HG02759 (cell line): ENCODE results near the gene TECRL.

ENCODE experiments used
- ATAC-seq: cut with Tn5 transposase; IDR thresholded peaks from one replicate; pipeline ENCODE4 v1.9.1; 2021; ENCODE audit warnings: mild to moderate bottlenecking, moderate library complexity; ENCODE audit not compliant: unreplicated experiment

Gene TECRL, protein sequence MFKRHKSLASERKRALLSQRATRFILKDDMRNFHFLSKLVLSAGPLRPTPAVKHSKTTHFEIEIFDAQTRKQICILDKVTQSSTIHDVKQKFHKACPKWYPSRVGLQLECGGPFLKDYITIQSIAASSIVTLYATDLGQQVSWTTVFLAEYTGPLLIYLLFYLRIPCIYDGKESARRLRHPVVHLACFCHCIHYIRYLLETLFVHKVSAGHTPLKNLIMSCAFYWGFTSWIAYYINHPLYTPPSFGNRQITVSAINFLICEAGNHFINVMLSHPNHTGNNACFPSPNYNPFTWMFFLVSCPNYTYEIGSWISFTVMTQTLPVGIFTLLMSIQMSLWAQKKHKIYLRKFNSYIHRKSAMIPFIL

GRCh38 chr4:64409300-64409699 lies at the start of gene TECRL:
TSS of gene TECRL (minus strand) at chr4:64409450. CDS start at chr4:64409351, 99 bp downstream.
- no peak for ATAC-seq

DNA sequence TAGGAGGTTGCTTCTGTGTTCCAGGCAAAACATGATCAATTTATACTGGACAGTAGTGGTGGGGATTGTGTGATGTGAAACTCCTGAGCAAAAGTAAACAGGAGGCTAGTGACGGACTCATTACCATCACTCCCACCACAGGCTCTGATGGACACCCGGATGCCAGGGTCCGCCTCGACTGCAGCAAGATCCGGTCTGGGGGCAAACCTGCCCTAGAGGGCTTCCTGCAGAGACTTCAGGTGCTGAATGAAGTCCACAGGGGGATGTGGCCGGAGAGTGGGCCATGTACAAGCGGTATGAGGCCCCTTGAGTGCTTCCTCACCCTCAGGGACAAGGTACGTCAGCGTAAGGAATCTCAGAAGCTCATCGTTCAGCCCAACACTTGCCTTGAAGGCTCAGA lies 23.4 kb upstream of the TECRL start:
- no peak for ATAC-seq

DNA sequence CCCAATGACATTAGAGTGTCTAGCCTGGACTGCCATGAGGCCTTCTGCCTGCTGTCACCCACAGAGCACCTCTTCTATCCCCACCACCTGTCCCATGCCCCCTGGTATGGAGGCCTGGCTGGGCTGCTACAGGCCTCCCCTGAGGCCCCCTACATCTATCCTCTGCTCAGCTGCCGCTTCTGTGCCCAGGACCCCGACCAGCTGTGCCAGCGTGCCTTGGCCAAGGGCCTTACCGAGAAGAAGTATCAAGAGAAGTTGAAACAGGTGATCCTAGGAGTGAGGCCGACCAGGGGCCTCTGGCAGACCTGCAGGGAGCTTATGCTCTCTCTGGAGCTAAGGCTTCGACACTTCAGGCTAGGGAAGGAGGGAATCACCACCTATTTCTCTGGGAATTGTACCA lies 21.7 kb upstream of the TECRL start:
- ATAC-seq = no peak

DNA sequence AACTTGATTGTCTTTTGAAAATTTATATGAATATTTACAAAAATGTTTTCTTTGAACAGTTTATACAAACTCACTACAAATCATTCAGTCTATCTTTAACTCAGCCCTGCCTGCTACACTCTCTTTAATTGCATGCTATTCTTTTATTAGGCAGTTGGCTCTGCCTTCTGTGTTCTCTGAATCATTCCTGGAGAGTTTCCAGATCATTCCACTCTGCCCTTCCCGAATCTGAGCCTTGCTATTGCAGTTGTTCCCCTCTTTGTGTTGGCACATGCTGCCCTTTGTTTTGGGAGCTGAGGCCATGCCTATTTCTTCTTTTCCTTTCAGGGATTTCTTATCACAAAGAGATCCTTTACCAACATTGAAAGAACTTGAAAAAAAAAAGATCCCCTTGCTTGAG lies 8.7 kb upstream of the TECRL start:
- ATAC-seq = no peak

GRCh38 chr4:64407000-64407399 lies 2.2 kb downstream of the TECRL start:
- ATAC-seq = no peak

GRCh38 chr4:64405761-64406160 lies 3.5 kb downstream of the TECRL start:
- no peak for ATAC-seq

- no peak for ATAC-seq
Measured at GRCh38 chr4:64402684-64403083, 6.6 kb downstream of the TECRL start.

DNA sequence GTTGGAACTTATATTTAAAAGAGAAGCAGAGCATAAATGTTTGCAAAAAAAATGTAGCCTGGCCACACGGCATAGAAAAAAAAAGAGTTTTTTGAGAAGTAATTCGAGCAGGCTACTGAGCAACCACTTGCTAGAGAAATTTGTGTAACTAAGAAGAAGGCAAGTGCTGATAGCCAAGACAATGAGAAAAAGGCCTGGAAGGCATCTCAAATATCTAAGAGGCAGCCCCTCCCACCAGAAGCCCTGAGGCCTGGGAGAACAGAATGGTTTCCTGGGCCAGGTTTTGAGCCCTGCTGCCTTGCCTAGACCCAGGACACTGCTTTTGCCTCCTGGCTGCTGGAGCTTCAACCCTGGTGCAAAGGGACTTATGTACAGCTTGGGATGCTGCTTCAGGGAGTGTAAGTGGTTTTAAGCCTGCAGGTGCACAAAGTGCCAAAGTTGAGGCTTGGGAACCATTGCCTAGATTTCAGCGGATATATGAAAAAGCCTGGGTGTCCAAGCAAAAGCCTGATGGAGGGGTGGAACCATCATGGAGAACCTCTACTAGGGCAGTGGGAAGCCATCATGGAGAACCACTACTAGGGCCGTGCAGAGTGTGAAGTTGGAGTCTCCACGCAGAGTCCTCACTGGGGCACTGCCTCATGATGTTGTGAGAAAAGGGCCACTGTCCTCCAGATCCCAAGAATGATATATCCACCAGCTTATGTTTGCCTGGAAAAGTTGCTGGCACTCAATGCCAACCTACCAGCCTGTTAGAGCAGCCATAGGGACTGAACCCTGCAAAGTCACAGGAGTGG lies 9.7 kb downstream of the TECRL start:
- no peak for ATAC-seq

DNA sequence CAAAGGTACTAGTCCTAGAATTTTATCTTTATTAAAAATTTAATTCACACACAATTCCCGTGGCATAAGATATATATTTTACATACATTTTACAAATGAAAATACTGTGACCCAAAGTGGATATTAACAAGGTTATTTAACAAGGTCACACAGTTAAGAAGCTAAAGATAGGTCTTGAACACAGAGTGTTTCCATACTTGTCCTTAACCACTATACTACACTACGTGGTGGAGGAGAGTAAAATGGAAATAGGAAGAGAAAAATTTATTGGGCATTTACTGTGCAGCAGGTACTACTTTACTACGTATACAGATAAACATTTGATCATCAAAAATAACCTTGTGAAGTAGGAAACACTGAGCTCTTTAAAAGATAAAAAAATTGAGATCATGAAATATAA lies 14.8 kb downstream of the TECRL start:
- no peak for ATAC-seq

DNA sequence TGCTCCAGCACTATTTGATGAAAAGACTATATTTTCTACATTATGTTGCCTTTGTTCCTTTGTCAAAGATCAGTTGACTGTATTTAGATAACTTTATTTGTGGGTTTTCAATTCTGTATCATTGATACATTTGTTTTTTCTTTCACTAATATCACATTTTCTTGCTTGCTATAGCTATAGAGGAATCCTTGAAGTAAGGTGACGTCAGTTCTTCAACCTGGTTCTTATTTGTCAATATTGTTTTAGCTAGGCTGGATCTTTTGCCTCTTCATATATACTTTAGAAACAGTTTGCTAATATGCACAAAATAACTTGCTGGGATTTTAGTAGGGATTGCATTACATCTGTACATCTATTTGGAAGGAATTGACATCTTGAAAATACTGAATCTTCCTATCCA lies 21.0 kb downstream of the TECRL start:
- ATAC-seq = no peak

- no peak for ATAC-seq
Measured at GRCh38 chr4:64385220-64385619, 24.0 kb downstream of the TECRL start.

- ATAC-seq = no peak
Measured at GRCh38 chr4:64384237-64385203, 24.7 kb downstream of the TECRL start.

- no peak for ATAC-seq
Measured at GRCh38 chr4:64368741-64369140, 40.5 kb downstream of the TECRL start.

GRCh38 chr4:64361399-64361740 lies 47.9 kb downstream of the TECRL start:
- no peak for ATAC-seq

DNA sequence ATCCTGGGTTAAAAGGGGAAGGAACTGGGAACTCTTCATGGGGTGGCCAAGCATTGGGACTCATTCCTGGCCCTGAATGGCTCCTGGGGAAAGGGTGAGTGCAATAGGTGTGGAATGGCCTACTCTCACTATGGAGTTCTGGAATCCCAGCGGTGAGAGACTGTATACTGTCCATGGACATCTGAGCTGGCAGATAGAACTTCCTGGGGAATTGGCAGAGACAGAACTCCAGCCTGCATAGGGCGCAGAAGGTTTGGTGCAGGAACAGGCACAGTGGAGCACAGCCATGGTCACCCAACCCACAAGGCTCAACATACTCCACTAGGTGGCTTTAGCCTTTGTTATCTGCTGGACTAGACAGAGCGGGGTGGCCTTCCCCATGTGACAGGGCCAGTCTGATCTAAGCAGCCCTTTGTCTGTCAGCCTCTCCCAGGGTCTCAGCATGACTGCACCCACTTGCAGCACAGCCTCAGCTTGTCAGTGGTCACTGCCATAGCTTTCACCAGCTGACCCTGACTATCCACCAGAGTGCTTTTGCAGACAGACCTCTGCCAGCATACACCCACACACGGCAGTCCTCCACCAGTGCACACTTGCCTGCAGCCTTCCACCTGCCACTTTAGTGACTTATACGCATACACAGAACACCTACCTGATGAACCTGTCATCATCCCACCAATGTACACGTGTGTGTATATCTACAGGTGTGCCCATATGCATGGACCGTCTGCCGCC lies 48.4 kb downstream of the TECRL start:
- ATAC-seq = no peak

- no peak for ATAC-seq
Measured at GRCh38 chr4:64359489-64359888, 49.8 kb downstream of the TECRL start.

- ATAC-seq = no peak
Measured at GRCh38 chr4:64353904-64354303, 55.3 kb downstream of the TECRL start.

DNA sequence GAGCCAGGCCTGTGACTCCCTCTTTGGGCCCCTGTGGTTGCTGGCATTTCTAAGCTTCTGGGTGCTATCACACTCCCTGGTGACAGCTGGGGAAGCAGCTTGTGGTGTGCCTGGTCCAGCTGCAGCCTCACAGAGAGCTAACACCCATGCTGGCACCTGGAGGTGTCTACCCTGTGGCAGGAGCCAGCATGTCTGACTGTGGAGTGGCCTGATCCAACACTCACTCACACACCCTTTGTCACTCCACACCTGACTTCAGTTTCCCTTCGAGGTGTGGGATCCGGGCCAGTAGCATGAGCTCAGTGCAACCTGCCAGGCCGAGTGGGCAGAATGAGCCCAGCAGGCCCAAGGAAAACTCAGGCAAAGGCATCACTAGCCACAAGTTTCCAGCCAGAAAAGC lies 67.5 kb downstream of the TECRL start:
- no peak for ATAC-seq

DNA sequence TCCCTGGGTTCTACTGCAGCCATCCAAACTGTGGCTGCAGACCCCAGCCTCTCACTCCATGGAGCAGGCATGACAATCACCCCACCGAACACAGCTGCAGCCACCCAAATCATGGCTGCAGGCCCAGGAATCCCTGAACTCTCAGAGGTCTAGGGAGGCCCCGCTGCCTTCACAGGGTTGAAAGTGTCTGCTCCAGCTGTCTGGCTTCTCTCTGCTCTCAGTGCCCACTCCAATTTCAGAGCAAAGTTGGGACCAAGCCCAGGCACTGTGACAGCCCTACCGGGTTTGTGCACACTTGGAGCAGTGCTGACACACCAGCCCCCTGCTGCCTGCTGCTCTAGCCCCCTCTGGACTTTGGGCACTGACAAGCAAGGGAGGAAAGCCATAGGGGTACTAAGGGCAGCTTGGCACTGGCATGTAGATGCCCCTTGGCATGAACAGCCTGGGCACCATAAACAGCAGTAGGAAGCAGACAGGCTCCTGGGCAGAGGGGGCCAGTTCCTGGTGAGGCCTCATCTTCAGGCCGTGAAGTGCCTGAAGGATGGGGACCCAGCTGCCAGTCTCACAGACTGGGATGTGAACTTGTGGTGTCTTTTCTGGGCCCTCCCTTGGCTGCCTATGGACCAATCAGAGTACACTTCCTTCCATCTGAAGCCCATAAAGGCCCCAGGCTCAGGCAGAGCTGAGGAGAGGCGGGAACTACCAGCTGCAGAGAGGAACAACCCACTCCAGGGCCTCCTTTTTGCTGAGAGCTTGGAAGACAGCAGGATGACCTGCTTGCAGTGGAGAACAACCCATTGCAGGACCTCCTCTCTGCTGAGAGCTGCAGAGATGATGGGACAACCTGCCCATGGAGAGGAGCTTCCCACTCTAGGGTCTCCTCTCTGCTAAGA lies 68.8 kb downstream of the TECRL start:
- ATAC-seq = no peak

DNA sequence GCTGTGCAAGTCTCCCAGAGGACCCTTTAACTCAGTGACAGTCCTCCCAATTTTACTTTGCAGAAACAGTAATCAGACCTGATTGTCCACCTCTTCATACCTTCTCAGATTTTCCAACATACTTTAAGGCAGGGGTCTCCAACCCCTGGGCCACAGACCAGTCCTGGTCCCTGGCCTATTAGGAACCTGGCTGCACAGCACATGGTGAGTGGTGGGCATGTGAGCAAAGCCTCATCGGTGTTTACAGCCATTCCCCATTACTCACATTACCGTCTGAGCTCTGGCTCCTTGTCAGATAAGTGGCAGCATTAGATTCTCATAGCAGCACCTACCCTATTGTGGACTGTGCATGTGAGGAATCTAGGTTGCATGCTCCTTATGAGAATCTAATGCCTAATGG lies 74.3 kb downstream of the TECRL start:
- no peak for ATAC-seq
